ENCODE results near the gene NEGR1.

GRCh38 chr1:71780681-71781080 is 501.7 kb downstream of the NEGR1 start:
- TF ChIP-seq RAD21 (conservative IDR thresholded peaks at IDR 0.05) = no peak
- no peak for TF ChIP-seq CTCF (IDR thresholded peaks at IDR 0.05; ENCODE audit: poor library complexity, severe bottlenecking)
